K562 (cell line): ENCODE data around the gene FIZ1. TPM values are rescaled to one million over a fixed set of nuclear protein-coding genes. Genes with fewer than 3 reads are reported as not detected.

ENCODE experiments used
- AFF4 ChIP-seq: sonication (generic); formaldehyde crosslinking; IDR thresholded peaks from 2 replicates; pipeline ENCODE4 v1.8.0; 2023; ENCODE audit warnings: mild to moderate bottlenecking, missing genetic modification reagents
- ELK1 ChIP-seq: sonication (generic); formaldehyde crosslinking; IDR thresholded peaks from 2 replicates; pipeline ENCODE4 v1.8.1; 2022; ENCODE audit warnings: missing genetic modification reagents
- GATAD2B ChIP-seq: fragments of 450-650 bp; IDR thresholded peaks from 2 replicates; pipeline ENCODE4 v1.6.1; 2017; ENCODE audit warnings: mild to moderate bottlenecking, borderline replicate concordance
- HDAC2 ChIP-seq: fragments of 450-650 bp; IDR thresholded peaks from 2 replicates; pipeline ENCODE4 v1.6.1; 2016; ENCODE audit warnings: mild to moderate bottlenecking
- HMGXB4 ChIP-seq: sonication (generic); formaldehyde crosslinking; IDR thresholded peaks from 2 replicates; pipeline ENCODE4 v1.8.1; 2023; ENCODE audit warnings: mild to moderate bottlenecking, missing genetic modification reagents
- ILK ChIP-seq: fragments of 450-650 bp; IDR thresholded peaks from 2 replicates; pipeline ENCODE4 v1.6.1; 2016; ENCODE audit warnings: missing genetic modification characterization, low read depth, mild to moderate bottlenecking, missing compliant biosample characterization, moderate library complexity, borderline replicate concordance
- JUND ChIP-seq, 2 experiments: IDR thresholded peaks; 2 replicates in 1 of 2; 3 replicates in 1 of 2; pipeline ENCODE4 v1.6.1; 2011; ENCODE audit warnings: borderline replicate concordance in 2 of 2, low read depth in 2 of 2, low read length in 2 of 2, improper control_type of control experiment in 1 of 2, missing biosample characterization in 1 of 2, missing genetic modification characterization in 1 of 2, missing genetic modification reagents in 1 of 2
- MTA3 ChIP-seq: fragments of 450-650 bp; formaldehyde crosslinking; IDR thresholded peaks from 2 replicates; pipeline ENCODE4 v1.6.1; 2017; ENCODE audit warnings: mild to moderate bottlenecking, borderline replicate concordance
- NCOA6 ChIP-seq: fragments of 450-650 bp; IDR thresholded peaks from 2 replicates; pipeline ENCODE4 v1.6.1; 2017; ENCODE audit warnings: mild to moderate bottlenecking
- PML ChIP-seq: IDR thresholded peaks from 2 replicates; pipeline ENCODE4 v1.6.1; 2012; ENCODE audit warnings: low read length, inconsistent platforms
- SOX6 ChIP-seq: fragments of 450-650 bp; IDR thresholded peaks from 2 replicates; pipeline ENCODE4 v1.6.1; 2014; ENCODE audit warnings: mild to moderate bottlenecking
- TAL1 ChIP-seq: fragments of 450-650 bp; IDR thresholded peaks from 2 replicates; pipeline ENCODE4 v1.6.1; 2016; ENCODE audit warnings: mild to moderate bottlenecking
- TBP ChIP-seq: optimal IDR thresholded peaks from 2 replicates; pipeline ENCODE3; 2011; ENCODE audit warnings: low read depth, low read length, improper control_type of control experiment
- TGIF2 ChIP-seq: sonication (generic); formaldehyde crosslinking; IDR thresholded peaks from 2 replicates; pipeline ENCODE4 v1.8.1; 2022; ENCODE audit warnings: mild to moderate bottlenecking, missing genetic modification reagents, moderate library complexity
- THAP12 ChIP-seq: fragments of 250-450 bp; sonication (Bioruptor Pico); IDR thresholded peaks from 2 replicates; pipeline ENCODE4 v1.9.0; 2021; ENCODE audit warnings: mild to moderate bottlenecking, inconsistent platforms
- USF2 ChIP-seq: sonication (generic); formaldehyde crosslinking; IDR thresholded peaks from 2 replicates; pipeline ENCODE4 v1.5.0; 2020; ENCODE audit warnings: missing genetic modification reagents
- ZNF764 ChIP-seq: fragments of 250-450 bp; sonication (Bioruptor Pico); IDR thresholded peaks from 2 replicates; pipeline ENCODE4 v1.4.0; 2020; ENCODE audit warnings: low read depth, mild to moderate bottlenecking, moderate library complexity
- polyA plus RNA-seq, 8 experiments: library from polyadenylated mRNA; depleted of rRNA in 4 of 8; stranded (reverse) in 5 of 8; unstranded in 3 of 8; fragments of >200 nt; fragmentation: Nextera tagmentation in 2 of 8; fragmentation: Illumina TruSeq in 1 of 8; extraction: Ambion mirVana in 2 of 8; extraction: Trizol in 1 of 8; gene quantifications; 2 replicates each; pipeline versions ENCODE4 v1.2.1 to v1.2.3, GENCODE V29; 2011 to 2014; ENCODE audit warnings: inconsistent platforms in 1 of 8, missing spikeins in 1 of 8
- total RNA-seq, 7 experiments: library from RNA; depleted of rRNA in 6 of 7; stranded (reverse); fragments of >200 nt in 6 of 7; fragmentation: Illumina TruSeq in 2 of 7; extraction: Trizol in 2 of 7; gene quantifications; 2 replicates each; pipeline versions ENCODE4 v1.2.1 to v1.2.3, GENCODE V29; 2011 to 2021; ENCODE audit warnings: low replicate concordance in 1 of 7

Gene FIZ1
- total and polyA plus RNA-seq, 9 of the 15 experiments (the other 6 are each of a cell fraction or from before 2014, with no cell fraction given) = 0.79 to 17.5 (median 5.5) TPM

- TF ChIP-seq THAP12 (CRISPR knock-in tag) = no peak
- peak; percentile 58; the same call in 1 of the 2 replicates for TF ChIP-seq MTA3
- no peak for TF ChIP-seq AFF4 (CRISPR knock-in tag)
- no peak for TF ChIP-seq PML
- TF ChIP-seq TGIF2 (CRISPR knock-in tag) = no peak
- TF ChIP-seq NCOA6 = no peak
- TF ChIP-seq HDAC2 = no peak
- peak; percentile 19; the same call in 1 of the 2 replicates for TF ChIP-seq GATAD2B
- no peak for TF ChIP-seq TBP
- no peak for TF ChIP-seq ILK (tag)
- TF ChIP-seq SOX6 = no peak
- TF ChIP-seq TAL1 = no peak
- no peak for TF ChIP-seq HMGXB4 (CRISPR knock-in tag)
- no peak for TF ChIP-seq USF2 (CRISPR knock-in tag)
- TF ChIP-seq ZNF764 = no peak
- TF ChIP-seq JUND (IDR thresholded peaks at IDR 0.05; ENCODE audit: borderline replicate concordance, low read depth, low read length) = 0 out of 2 replicates have a peak, but pooled peaks have one; percentile 51
- no peak for TF ChIP-seq JUND (tag; IDR thresholded peaks at IDR 0.05; ENCODE audit: borderline replicate concordance, low read depth, low read length)
- TF ChIP-seq ELK1 = no peak
These were observed 52.3 kb downstream of the FIZ1 start (continued) for GRCh38 chr19:55546822-55547614.
